ENCODE measurements around the gene TTN. TPM values are rescaled to one million over a fixed set of nuclear protein-coding genes. Genes with fewer than 3 reads are reported as not detected.
A peak's percentile ranks its signal among the peaks of the same experiment; 100 is the strongest.

TTN gene
- total and polyA plus RNA-seq, 4 donors, result 0.01 to 3.0 (median 0.80) TPM

DNA sequence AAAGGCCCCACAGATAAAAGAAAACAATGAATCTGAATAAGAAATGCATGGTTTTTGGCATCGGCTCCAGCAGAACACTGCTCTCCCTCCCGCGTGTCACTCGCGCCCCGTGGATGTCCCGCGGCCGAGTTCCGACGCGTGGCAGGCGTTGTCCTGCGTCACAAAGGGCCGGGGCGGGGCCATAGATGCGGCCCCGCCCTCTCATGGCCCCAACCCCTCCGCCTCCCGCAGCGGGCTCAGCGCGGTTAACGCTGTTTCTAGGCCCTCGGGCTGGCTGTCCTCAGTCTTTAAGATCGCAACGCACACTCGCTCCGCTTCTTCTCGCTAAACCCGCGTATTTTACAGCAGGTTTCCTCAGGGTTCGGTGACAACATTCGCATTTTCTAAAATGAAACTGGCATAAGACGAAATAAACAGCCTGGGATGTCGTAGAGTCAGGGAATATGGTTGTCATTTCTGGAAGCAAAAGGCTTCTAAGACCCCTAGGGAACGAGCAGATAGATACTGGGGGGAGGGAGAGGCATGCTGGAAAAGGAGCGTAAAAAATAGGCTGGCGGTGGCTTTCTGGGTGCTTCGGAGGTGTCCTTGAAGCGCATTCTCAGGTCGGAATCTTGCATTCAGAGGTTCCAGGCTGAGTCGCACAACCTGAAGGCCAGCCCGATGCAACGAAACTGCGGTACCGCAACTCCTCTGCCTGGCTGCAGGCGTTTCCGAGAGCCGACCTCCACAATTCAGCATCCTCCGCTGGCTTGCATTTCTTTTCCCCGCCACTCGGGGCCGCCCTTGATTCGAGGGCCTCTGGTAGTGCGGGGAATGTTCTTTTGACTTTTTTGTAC lies 328.6 kb downstream of the TTN start, which contains the start of gene FKBP7 (continued):
- TF ChIP-seq ZBTB33 (IDR thresholded peaks at IDR 0.05) (no peak), CTCF (IDR thresholded peaks at IDR 0.05; ENCODE audit: low read depth, low read length, missing input control) (peak; percentile 74), TAF1 (conservative IDR thresholded peaks at IDR 0.05) (peak; percentile 38), ATF3 (IDR thresholded peaks at IDR 0.05) (no peak), SP1 (IDR thresholded peaks at IDR 0.05) (peak; percentile 33), JUND (IDR thresholded peaks at IDR 0.05) (no peak), RAD21 (IDR thresholded peaks at IDR 0.05) (peak; percentile 77 to 81)

GRCh38 chr2:178478130-178478438 lies 329.1 kb downstream of the TTN start:
- Histone ChIP-seq H3K9ac (ENCODE audit: low read depth in 1 of 2, low read length in 2 of 2) (peak overlapping the region; percentile 82 to 96), H3K36me3 (ENCODE audit: control insufficient read depth in 4 of 4, insufficient read depth in 3 of 4, low read depth in 1 of 4, low read length in 3 of 4) (no peaks in the 10 kb centered on the region), H3K27me3 (ENCODE audit: control insufficient read depth in 4 of 4, insufficient read depth in 4 of 4, low read length in 3 of 4) (no peaks in the 10 kb centered on the region), H3K9me3 (ENCODE audit: control insufficient read depth in 4 of 4, low read length in 3 of 4) (no peaks in the 10 kb centered on the region), H3K4me1 (ENCODE audit: control insufficient read depth in 4 of 4, insufficient read depth in 4 of 4, low read length in 3 of 4) (peaks cover 7 to 44% (median 27%) of the 10 kb centered on the region in 4 donors), H3K4me3 (ENCODE audit: low read depth in 1 of 3, low read length in 3 of 3) (peak overlapping the region; percentile 74 to 95 (median 89)), H3K27ac (ENCODE audit: low read depth in 1 of 2, low read length in 2 of 2) (peak overlapping the region; percentile 93 to 96)
- DNase-seq (ENCODE audit: low spot score), result no peak
- TF ChIP-seq NR2F2 (IDR thresholded peaks at IDR 0.05) (no peak), CTCF (IDR thresholded peaks at IDR 0.05; ENCODE audit: low read depth, low read length, missing input control) (no peak), GABPA (IDR thresholded peaks at IDR 0.05 in 1 of 2, conservative IDR thresholded peaks at IDR 0.05 in 1 of 2) (no peak), TAF1 (conservative IDR thresholded peaks at IDR 0.05) (no peak), RAD21 (IDR thresholded peaks at IDR 0.05) (no peak), SP1 (IDR thresholded peaks at IDR 0.05) (no peak), FOXA1 (IDR thresholded peaks at IDR 0.05) (no peak), ATF3 (IDR thresholded peaks at IDR 0.05) (no peak), YY1 (IDR thresholded peaks at IDR 0.05) (no peak), JUND (IDR thresholded peaks at IDR 0.05) (no peak)
- TF ChIP-seq, protein P1, sequence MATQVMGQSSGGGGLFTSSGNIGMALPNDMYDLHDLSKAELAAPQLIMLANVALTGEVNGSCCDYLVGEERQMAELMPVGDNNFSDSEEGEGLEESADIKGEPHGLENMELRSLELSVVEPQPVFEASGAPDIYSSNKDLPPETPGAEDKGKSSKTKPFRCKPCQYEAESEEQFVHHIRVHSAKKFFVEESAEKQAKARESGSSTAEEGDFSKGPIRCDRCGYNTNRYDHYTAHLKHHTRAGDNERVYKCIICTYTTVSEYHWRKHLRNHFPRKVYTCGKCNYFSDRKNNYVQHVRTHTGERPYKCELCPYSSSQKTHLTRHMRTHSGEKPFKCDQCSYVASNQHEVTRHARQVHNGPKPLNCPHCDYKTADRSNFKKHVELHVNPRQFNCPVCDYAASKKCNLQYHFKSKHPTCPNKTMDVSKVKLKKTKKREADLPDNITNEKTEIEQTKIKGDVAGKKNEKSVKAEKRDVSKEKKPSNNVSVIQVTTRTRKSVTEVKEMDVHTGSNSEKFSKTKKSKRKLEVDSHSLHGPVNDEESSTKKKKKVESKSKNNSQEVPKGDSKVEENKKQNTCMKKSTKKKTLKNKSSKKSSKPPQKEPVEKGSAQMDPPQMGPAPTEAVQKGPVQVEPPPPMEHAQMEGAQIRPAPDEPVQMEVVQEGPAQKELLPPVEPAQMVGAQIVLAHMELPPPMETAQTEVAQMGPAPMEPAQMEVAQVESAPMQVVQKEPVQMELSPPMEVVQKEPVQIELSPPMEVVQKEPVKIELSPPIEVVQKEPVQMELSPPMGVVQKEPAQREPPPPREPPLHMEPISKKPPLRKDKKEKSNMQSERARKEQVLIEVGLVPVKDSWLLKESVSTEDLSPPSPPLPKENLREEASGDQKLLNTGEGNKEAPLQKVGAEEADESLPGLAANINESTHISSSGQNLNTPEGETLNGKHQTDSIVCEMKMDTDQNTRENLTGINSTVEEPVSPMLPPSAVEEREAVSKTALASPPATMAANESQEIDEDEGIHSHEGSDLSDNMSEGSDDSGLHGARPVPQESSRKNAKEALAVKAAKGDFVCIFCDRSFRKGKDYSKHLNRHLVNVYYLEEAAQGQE (IDR thresholded peaks at IDR 0.05), result no peak
- TF ChIP-seq, protein P2, sequence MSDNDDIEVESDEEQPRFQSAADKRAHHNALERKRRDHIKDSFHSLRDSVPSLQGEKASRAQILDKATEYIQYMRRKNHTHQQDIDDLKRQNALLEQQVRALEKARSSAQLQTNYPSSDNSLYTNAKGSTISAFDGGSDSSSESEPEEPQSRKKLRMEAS (IDR thresholded peaks at IDR 0.05), result no peak
- WGBS, result under 1% methylated on average over 10 of the region's 10 CpGs

All from liver (tissue), 9 donors.